SU-DHL-6 (cell line): ENCODE data around the gene PLPPR2.
"Not testable (repeated sequence)": the region's sequence is repeated elsewhere in the genome, so short reads cannot be mapped to it uniquely, and the experiment has no call there.

Experiments
- H2AFZ ChIP-seq: fragments of 200-600 bp; sonication (generic); 2 replicates; pipeline ENCODE4 v1.6.1; 2014; ENCODE audit warnings: low read depth, mild to moderate bottlenecking, moderate library complexity, mixed read lengths, antibody characterized with exemption, low read length; ENCODE audit not compliant: severe bottlenecking
- H3F3A ChIP-seq: fragments of 200-600 bp; shearing (Covaris generic); 2 replicates; pipeline ENCODE4 v1.6.0; 2016; ENCODE audit warnings: antibody characterized with exemption, mild to moderate bottlenecking; ENCODE audit not compliant: insufficient read depth
- H3K27ac ChIP-seq: fragments of 200-600 bp; sonication (generic); 2 replicates; pipeline ENCODE4 v1.5.1; 2016; ENCODE audit warnings: low read depth, mild to moderate bottlenecking, low read length, moderate library complexity, mixed read lengths
- H3K27me3 ChIP-seq: fragments of 200-600 bp; sonication (generic), shearing (Covaris generic); 2 replicates; pipeline ENCODE4 v1.6.0; 2014; ENCODE audit warnings: mild to moderate bottlenecking, low read length
- H3K36me3 ChIP-seq: fragments of 200-600 bp; sonication (generic); 2 replicates; pipeline ENCODE4 v1.6.1; 2014; ENCODE audit warnings: mild to moderate bottlenecking, low read length, mixed read lengths
- H3K4me2 ChIP-seq: fragments of 300-600, 200-600 bp; shearing (Covaris generic), sonication (generic); 2 replicates; pipeline ENCODE4 v1.6.0; 2014; ENCODE audit warnings: low read length, low read depth, mild to moderate bottlenecking; ENCODE audit not compliant: poor library complexity, severe bottlenecking
- H3K4me3 ChIP-seq: fragments of 200-600 bp; sonication (generic); 2 replicates; pipeline ENCODE4 v1.5.1; 2014; ENCODE audit warnings: antibody characterized with exemption, low read length, mild to moderate bottlenecking, mixed read lengths; ENCODE audit not compliant: insufficient read depth, poor library complexity, severe bottlenecking
- H3K79me2 ChIP-seq: fragments of 200-600 bp; sonication (generic); 2 replicates; pipeline ENCODE4 v1.6.1; 2014; ENCODE audit warnings: mild to moderate bottlenecking, low read length, moderate library complexity; ENCODE audit not compliant: insufficient read depth
- H3K9ac ChIP-seq: fragments of 200-600 bp; sonication (generic); 2 replicates; pipeline ENCODE4 v1.7.0; 2014; ENCODE audit warnings: mild to moderate bottlenecking, low read length
- H3K9me2 ChIP-seq: fragments of 200-600 bp; sonication (generic); replicated peaks from 2 replicates; pipeline ENCODE4 v1.6.1; 2014; ENCODE audit warnings: low read length; ENCODE audit not compliant: insufficient read depth
- H3K9me3 ChIP-seq: fragments of 200-600 bp; sonication (generic); 2 replicates; pipeline ENCODE4 v1.6.1; 2014; ENCODE audit warnings: low read length, mixed read lengths; ENCODE audit not compliant: insufficient read depth
- H4K20me1 ChIP-seq: fragments of 200-600 bp; sonication (generic); 2 replicates; pipeline ENCODE4 v1.6.1; 2014; ENCODE audit warnings: low read depth, mild to moderate bottlenecking, antibody characterized with exemption, low read length, moderate library complexity, mixed read lengths
- EZH2phosphoT487 ChIP-seq: fragments of 200-600 bp; sonication (generic), shearing (Covaris generic); conservative IDR thresholded peaks from 2 replicates; pipeline ENCODE4 v1.6.1; 2018; ENCODE audit warnings: mild to moderate bottlenecking, antibody characterized with exemption, low read length, moderate library complexity, mixed read lengths
- TF ChIP-seq, protein P1 (sequence below): fragments of 200-600 bp; sonication (generic); IDR thresholded peaks from one replicate; pipeline ENCODE4 v1.5.1; 2017; ENCODE audit warnings: antibody characterized with exemption, mild to moderate bottlenecking, low read length, moderate library complexity; ENCODE audit not compliant: insufficient read depth, poor library complexity, severe bottlenecking

PLPPR2 gene

DNA sequence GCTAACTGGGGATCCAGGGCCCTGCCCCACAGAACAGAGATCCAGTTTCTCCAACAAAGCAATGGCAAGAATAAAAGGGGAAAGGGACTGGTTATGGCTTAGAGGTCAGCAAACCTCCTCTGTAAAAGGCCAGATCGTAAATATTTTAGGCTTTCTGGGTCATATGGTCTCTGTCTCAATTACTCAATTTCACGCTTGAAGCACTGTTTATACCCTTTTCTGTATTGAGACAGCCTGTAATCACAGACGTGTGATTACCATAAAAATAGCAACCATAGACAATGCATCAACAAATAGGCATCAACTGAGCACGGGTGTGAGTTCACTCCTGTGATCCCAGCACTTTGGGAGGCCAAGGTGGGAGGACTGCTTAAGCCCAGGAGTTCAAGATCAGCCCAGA is 25.1 kb upstream of the PLPPR2 start:
- Histone ChIP-seq H2AFZ (no peak overlapping the region), H3K9me3 (no peaks in the 10 kb centered on the region), H3K36me3 (no peaks in the 10 kb centered on the region), H3K4me2 (no peak overlapping the region), H4K20me1 (no peaks in the 10 kb centered on the region), H3K27ac (no peak overlapping the region), H3K9ac (no peak overlapping the region), H3F3A (no peaks in the 10 kb centered on the region), H3K79me2 (no peaks in the 10 kb centered on the region), H3K27me3 (no peaks in the 10 kb centered on the region), H3K4me3 (no peak overlapping the region), H3K9me2 (no peaks in the 10 kb centered on the region)
- no peak for TF ChIP-seq EZH2phosphoT487
- TF ChIP-seq, protein P1, sequence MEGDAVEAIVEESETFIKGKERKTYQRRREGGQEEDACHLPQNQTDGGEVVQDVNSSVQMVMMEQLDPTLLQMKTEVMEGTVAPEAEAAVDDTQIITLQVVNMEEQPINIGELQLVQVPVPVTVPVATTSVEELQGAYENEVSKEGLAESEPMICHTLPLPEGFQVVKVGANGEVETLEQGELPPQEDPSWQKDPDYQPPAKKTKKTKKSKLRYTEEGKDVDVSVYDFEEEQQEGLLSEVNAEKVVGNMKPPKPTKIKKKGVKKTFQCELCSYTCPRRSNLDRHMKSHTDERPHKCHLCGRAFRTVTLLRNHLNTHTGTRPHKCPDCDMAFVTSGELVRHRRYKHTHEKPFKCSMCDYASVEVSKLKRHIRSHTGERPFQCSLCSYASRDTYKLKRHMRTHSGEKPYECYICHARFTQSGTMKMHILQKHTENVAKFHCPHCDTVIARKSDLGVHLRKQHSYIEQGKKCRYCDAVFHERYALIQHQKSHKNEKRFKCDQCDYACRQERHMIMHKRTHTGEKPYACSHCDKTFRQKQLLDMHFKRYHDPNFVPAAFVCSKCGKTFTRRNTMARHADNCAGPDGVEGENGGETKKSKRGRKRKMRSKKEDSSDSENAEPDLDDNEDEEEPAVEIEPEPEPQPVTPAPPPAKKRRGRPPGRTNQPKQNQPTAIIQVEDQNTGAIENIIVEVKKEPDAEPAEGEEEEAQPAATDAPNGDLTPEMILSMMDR = no peak

DNA sequence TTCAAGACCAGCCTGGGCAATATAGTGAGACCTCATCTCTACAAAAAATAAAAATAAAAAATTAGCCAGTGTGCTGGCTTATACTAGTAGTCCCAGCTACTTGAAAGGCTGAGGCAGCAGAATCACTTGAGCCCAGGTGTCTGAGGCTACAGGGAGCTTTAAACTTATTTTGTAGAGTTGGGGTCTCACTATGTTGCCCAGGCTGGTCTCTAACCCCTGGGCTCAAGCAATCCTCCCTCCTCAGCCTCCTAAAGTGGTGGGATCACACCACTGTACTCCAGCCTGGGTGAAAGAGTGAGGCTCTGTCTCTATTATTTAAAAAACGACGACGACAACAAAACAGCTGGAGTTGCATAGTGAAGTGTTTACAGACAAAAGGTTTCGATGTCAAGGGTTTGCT is 23.7 kb upstream of the PLPPR2 start:
- Histone ChIP-seq H3K9ac (no peak overlapping the region), H3K9me2 (no peaks in the 10 kb centered on the region), H3K79me2 (no peaks in the 10 kb centered on the region), H4K20me1 (no peaks in the 10 kb centered on the region), H3K27me3 (no peaks in the 10 kb centered on the region), H3F3A (no peaks in the 10 kb centered on the region), H3K4me2 (no peak overlapping the region), H3K4me3 (no peak overlapping the region), H3K27ac (no peak overlapping the region), H3K36me3 (no peaks in the 10 kb centered on the region), H3K9me3 (no peaks in the 10 kb centered on the region), H2AFZ (no peak overlapping the region)
- TF ChIP-seq, protein P1 = no peak
- no peak for TF ChIP-seq EZH2phosphoT487

DNA sequence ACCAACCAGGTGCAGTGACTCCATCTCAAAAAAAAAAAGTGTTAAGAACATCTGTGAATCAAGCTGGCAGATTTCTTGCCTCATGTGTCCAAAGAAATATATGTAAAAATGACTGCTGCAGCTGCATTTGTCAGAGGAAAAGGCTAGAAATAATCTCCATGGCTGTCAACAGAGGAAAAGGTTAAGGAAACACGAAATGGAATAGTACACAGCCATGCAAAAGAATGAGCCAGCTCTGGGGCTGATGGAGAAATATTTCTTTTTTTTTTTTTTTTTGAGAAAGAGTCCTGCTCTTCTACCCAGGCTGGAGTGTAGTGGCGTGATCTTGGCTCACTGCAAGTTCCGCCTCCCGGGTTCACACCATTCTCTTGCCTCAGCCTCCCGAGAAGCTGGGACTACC is 22.4 kb upstream of the PLPPR2 start:
- no peaks in the 10 kb centered on the region for H3K79me2 ChIP-seq
- TF ChIP-seq, protein P1 = no peak
- TF ChIP-seq EZH2phosphoT487 = no peak
- no peaks in the 10 kb centered on the region for H3K36me3 ChIP-seq
- H3K4me2 ChIP-seq = no peak overlapping the region
- H3K27me3 ChIP-seq = no peaks in the 10 kb centered on the region
- no peak overlapping the region for H3K4me3 ChIP-seq
- no peaks in the 10 kb centered on the region for H4K20me1 ChIP-seq
- no peak overlapping the region for H3K9ac ChIP-seq
- no peaks in the 10 kb centered on the region for H3F3A ChIP-seq
- no peak overlapping the region for H3K27ac ChIP-seq
- H2AFZ ChIP-seq = no peak overlapping the region
- no peaks in the 10 kb centered on the region for H3K9me3 ChIP-seq
- no peaks in the 10 kb centered on the region for H3K9me2 ChIP-seq

DNA sequence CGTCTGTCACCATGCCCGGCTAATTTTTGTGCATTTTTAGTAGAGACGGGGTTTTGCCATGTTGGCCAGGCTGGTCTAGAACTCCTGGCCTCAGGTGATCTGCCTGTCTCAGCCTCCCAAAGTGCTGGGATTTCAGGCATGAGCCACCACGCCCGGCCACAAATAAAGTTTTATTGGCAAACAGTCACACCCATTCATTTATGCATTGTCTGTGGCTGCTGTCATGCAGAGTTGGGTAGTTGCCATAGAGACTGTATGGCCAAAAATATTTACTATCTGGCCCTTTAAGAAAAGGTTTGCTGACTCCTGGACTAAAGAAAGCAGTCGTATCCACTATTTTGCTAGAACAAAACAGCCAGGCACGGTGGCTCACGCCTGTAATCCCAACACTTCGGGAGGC is 21.4 kb upstream of the PLPPR2 start:
- not testable (repeated sequence) for H2AFZ ChIP-seq, H3K27ac ChIP-seq, H3K36me3 ChIP-seq, H3K79me2 ChIP-seq, H3K9me3 ChIP-seq, H4K20me1 ChIP-seq, H3K4me2 ChIP-seq, H3K9ac ChIP-seq, H3K9me2 ChIP-seq, H3K27me3 ChIP-seq, H3F3A ChIP-seq, H3K4me3 ChIP-seq
